ENCODE data around the gene COG4.

- TF ChIP-seq CTCF (IDR thresholded peaks at IDR 0.05) (no peak), ZFX (IDR thresholded peaks at IDR 0.05; ENCODE audit: borderline replicate concordance) (no peak)
These were observed 55.7 kb downstream of the COG4 start for GRCh38 chr16:70467608-70468007.

All from 22Rv1 (cell line).